RWPE2 (cell line): Measurements from ENCODE around the gene RERE.
A peak's percentile ranks its signal among the peaks of the same experiment; 100 is the strongest.

Experiments
- ATAC-seq: fragments of 200-7000 bp; cut with Tn5 transposase; 3 replicates; pipeline ENCODE4 v1.9.1; 2021; ENCODE audit warnings: low read depth
- DNase-seq: peaks from one replicate; pipeline ENCODE4 v3.0.0-alpha.2; 2020; ENCODE audit warnings: low spot score
- H3K27ac ChIP-seq: fragments of 450-650 bp; 2 replicates; pipeline ENCODE4 v1.5.1; 2017; ENCODE audit warnings: mild to moderate bottlenecking; ENCODE audit not compliant: poor library complexity, severe bottlenecking
- H3K27me3 ChIP-seq: fragments of 250-450 bp; sonication (Bioruptor Pico); 2 replicates; pipeline ENCODE4 v1.5.1; 2021; ENCODE audit warnings: mild to moderate bottlenecking, moderate library complexity; ENCODE audit not compliant: insufficient read depth, poor library complexity, severe bottlenecking
- H3K36me3 ChIP-seq: fragments of 250-450 bp; sonication (Bioruptor Pico); 2 replicates; pipeline ENCODE4 v1.5.1; 2020; ENCODE audit warnings: low read depth, mild to moderate bottlenecking, moderate library complexity
- H3K4me1 ChIP-seq: fragments of 250-450 bp; sonication (Bioruptor Pico); 2 replicates; pipeline ENCODE4 v1.5.1; 2021; ENCODE audit warnings: mild to moderate bottlenecking, moderate library complexity; ENCODE audit not compliant: insufficient read depth, poor library complexity, severe bottlenecking
- H3K4me3 ChIP-seq: fragments of 250-450 bp; sonication (Bioruptor Pico); 2 replicates; pipeline ENCODE4 v1.5.1; 2021; ENCODE audit warnings: mild to moderate bottlenecking, moderate library complexity; ENCODE audit not compliant: severe bottlenecking
- H3K9me3 ChIP-seq: fragments of 250-450 bp; sonication (Bioruptor Pico); 2 replicates; pipeline ENCODE4 v1.5.1; 2021; ENCODE audit warnings: mild to moderate bottlenecking, moderate library complexity; ENCODE audit not compliant: severe bottlenecking
- CTCF ChIP-seq: fragments of 450-650 bp; IDR thresholded peaks from one replicate; pipeline ENCODE4 v1.5.1; 2017; ENCODE audit warnings: mild to moderate bottlenecking, moderate library complexity; ENCODE audit not compliant: poor library complexity, severe bottlenecking

The RERE gene

GRCh38 chr1:8797216-8797615 is 20.2 kb downstream of the RERE start:
- ATAC-seq (peak; percentile 83), DNase-seq (no peak)
- no peaks in the 10 kb centered on the region for H3K27me3 ChIP-seq
- H3K36me3 ChIP-seq, result peaks cover 9% of the 10 kb centered on the region; the same call in 1 of the 2 replicates
- peaks cover 14% of the 10 kb centered on the region for H3K4me1 ChIP-seq
- no peak for TF ChIP-seq CTCF
- H3K9me3 ChIP-seq, result no peaks in the 10 kb centered on the region
- peak overlapping the region; percentile 78 for H3K27ac ChIP-seq
- no peak overlapping the region for H3K4me3 ChIP-seq

GRCh38 chr1:8796812-8797211 is 20.6 kb downstream of the RERE start:
- Histone ChIP-seq H3K27me3 (no peaks in the 10 kb centered on the region), H3K4me1 (peaks cover 14% of the 10 kb centered on the region), H3K4me3 (no peak overlapping the region), H3K27ac (peak overlapping the region; percentile 78), H3K9me3 (no peaks in the 10 kb centered on the region), H3K36me3 (peaks cover 9% of the 10 kb centered on the region; the same call in 1 of the 2 replicates)
- ATAC-seq (no peak), DNase-seq (no peak)
- TF ChIP-seq CTCF, result no peak

- Histone ChIP-seq H3K4me1 (peaks cover 23% of the 10 kb centered on the region), H3K27ac (no peak overlapping the region), H3K9me3 (no peaks in the 10 kb centered on the region), H3K36me3 (peaks cover 9% of the 10 kb centered on the region; the same call in 1 of the 2 replicates), H3K27me3 (no peaks in the 10 kb centered on the region), H3K4me3 (no peak overlapping the region)
- DNase-seq (no peak), ATAC-seq (no peak)
- no peak for TF ChIP-seq CTCF
Measured at GRCh38 chr1:8794605-8795004, 22.8 kb downstream of the RERE start.

GRCh38 chr1:8791819-8792218 is 25.6 kb downstream of the RERE start:
- H3K27ac ChIP-seq, result no peak overlapping the region
- H3K27me3 ChIP-seq, result no peaks in the 10 kb centered on the region
- no peak overlapping the region for H3K4me3 ChIP-seq
- ATAC-seq (no peak), DNase-seq (no peak)
- H3K36me3 ChIP-seq, result peaks cover 8% of the 10 kb centered on the region; the same call in 1 of the 2 replicates
- no peak for TF ChIP-seq CTCF
- H3K9me3 ChIP-seq, result no peaks in the 10 kb centered on the region
- peaks cover 11% of the 10 kb centered on the region for H3K4me1 ChIP-seq

GRCh38 chr1:8790987-8791386 is 26.5 kb downstream of the RERE start:
- Histone ChIP-seq H3K4me3 (no peak overlapping the region), H3K9me3 (no peaks in the 10 kb centered on the region), H3K36me3 (no peaks in the 10 kb centered on the region), H3K27me3 (no peaks in the 10 kb centered on the region), H3K4me1 (peaks cover 8% of the 10 kb centered on the region), H3K27ac (no peak overlapping the region)
- no peak for TF ChIP-seq CTCF
- DNase-seq (no peak), ATAC-seq (no peak)
